Mesendoderm (in vitro differentiated cells): ENCODE measurements around the gene NSMF.

Source experiments
- DNase-seq: peaks from one replicate; pipeline ENCODE4 v3.0.0; 2013
- H2AK5ac ChIP-seq: 2 replicates; pipeline ENCODE4 v1.6.1; 2013; ENCODE audit warnings: low read length, inconsistent platforms
- H2BK120ac ChIP-seq: 2 replicates; pipeline ENCODE4 v1.6.1; 2013; ENCODE audit warnings: low read depth, mild to moderate bottlenecking, low read length, moderate library complexity, mixed read lengths
- H2BK15ac ChIP-seq: replicated peaks from 2 replicates; pipeline ENCODE4 v1.6.1; 2013; ENCODE audit warnings: low read depth, mild to moderate bottlenecking, moderate library complexity
- H2BK5ac ChIP-seq: 2 replicates; pipeline ENCODE4 v1.6.1; 2013; ENCODE audit warnings: low read length, inconsistent platforms
- H3K18ac ChIP-seq: 2 replicates; pipeline ENCODE4 v1.6.1; 2013; ENCODE audit warnings: mild to moderate bottlenecking, low read length, mixed read lengths
- H3K23ac ChIP-seq: one replicate; pipeline ENCODE4 v1.6.1; 2013; ENCODE audit warnings: low read length
- H3K27ac ChIP-seq: 2 replicates; pipeline ENCODE4 v1.5.1; 2013; ENCODE audit warnings: low read depth, mild to moderate bottlenecking, inconsistent platforms, low read length, moderate library complexity
- H3K27me3 ChIP-seq: 2 replicates; pipeline ENCODE4 v1.6.1; 2013; ENCODE audit warnings: low read length, control low read depth, mild to moderate bottlenecking, inconsistent platforms; ENCODE audit not compliant: insufficient read depth, poor library complexity
- H3K36me3 ChIP-seq: 2 replicates; pipeline ENCODE4 v1.6.1; 2013; ENCODE audit warnings: low read length, inconsistent platforms; ENCODE audit not compliant: control insufficient read depth, insufficient read depth
- H3K4ac ChIP-seq: one replicate; pipeline ENCODE4 v1.6.1; 2013; ENCODE audit warnings: low read depth, mild to moderate bottlenecking, low read length, moderate library complexity
- H3K4me1 ChIP-seq: 2 replicates; pipeline ENCODE4 v1.6.1; 2013; ENCODE audit warnings: low read depth, low read length, inconsistent platforms; ENCODE audit not compliant: control insufficient read depth
- H3K4me2 ChIP-seq: 2 replicates; pipeline ENCODE4 v1.6.1; 2013; ENCODE audit warnings: low read length
- H3K4me3 ChIP-seq: 2 replicates; pipeline ENCODE4 v1.5.1; 2013; ENCODE audit warnings: mild to moderate bottlenecking, low read length
- H3K56ac ChIP-seq: one replicate; pipeline ENCODE4 v1.6.1; 2013; ENCODE audit warnings: low read length
- H3K79me1 ChIP-seq: 2 replicates; pipeline ENCODE4 v1.6.1; 2013; ENCODE audit warnings: low read length, inconsistent platforms
- H3K79me2 ChIP-seq: 2 replicates; pipeline ENCODE4 v1.6.1; 2013; ENCODE audit warnings: mild to moderate bottlenecking, low read length; ENCODE audit not compliant: control insufficient read depth, insufficient read depth
- H3K9ac ChIP-seq: 2 replicates; pipeline ENCODE4 v1.6.1; 2013; ENCODE audit warnings: low read length, inconsistent platforms
- H4K5ac ChIP-seq: one replicate; pipeline ENCODE4 v1.6.1; 2013; ENCODE audit warnings: low read length
- H4K8ac ChIP-seq: one replicate; pipeline ENCODE4 v1.6.1; 2013; ENCODE audit warnings: low read depth, mild to moderate bottlenecking, control low read depth, low read length, moderate library complexity
- WGBS: extraction: QIAGEN DNeasy Blood & Tissue Kit; methylation state at CpG from one replicate; pipeline ENCODE4 v1.1.7; 2013; ENCODE audit warnings: low lambda C conversion rate, missing lambda C conversion rate; ENCODE audit not compliant: insufficient coverage; ENCODE audit errors: extremely low coverage; 5-methylcytosine and 5-hydroxymethylcytosine counted together

NSMF gene

DNA sequence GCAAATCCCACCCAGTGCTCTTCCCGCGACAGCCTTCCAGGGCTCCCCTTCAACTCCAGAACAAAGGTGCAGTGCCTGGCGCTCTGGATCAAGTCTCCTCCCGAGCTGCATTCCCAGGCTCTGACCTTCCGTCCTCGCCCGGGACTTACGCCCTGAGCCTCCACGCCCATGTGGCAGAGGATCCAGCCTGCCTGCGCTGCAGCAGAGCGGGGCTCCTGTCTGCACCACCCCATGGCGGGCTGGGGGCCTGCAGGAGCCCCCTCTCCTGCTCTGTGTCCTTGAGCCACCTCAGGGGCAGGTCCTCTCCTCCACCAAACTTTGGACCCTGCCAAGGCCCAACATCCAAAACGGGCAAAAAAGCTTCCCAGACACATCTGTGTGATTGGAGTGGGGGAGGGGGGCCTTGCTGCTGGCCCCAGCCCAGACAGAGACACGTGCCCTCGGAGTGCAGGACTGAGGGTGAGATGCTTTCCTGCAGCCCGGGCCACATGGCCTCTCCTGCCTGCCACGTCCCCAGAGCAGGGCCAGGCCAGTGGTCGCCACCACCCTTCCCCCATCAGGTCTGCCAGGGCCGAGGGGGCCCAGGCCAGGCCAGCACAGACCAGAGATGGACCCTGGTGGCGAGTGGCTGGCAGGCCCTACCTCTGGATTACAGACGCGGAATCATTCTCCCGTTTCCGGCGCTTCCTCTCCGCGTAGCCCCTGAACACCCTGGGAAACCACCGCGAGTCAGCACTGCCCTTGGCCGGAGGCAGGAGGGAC is 4.4 kb downstream of the NSMF start:
- Histone ChIP-seq H2BK15ac (no peak overlapping the region), H3K79me2 (no peaks in the 10 kb centered on the region), H3K9ac (peak overlapping the region; percentile 53), H3K18ac (no peak overlapping the region), H3K4me3 (no peak overlapping the region), H3K56ac (peak overlapping the region; percentile 77), H3K4ac (no peak overlapping the region), H3K27ac (no peak overlapping the region), H3K27me3 (no peaks in the 10 kb centered on the region), H4K8ac (no peak overlapping the region), H3K23ac (no peak overlapping the region), H2BK5ac (no peak overlapping the region), H3K79me1 (no peaks in the 10 kb centered on the region), H2BK120ac (no peak overlapping the region), H3K36me3 (no peaks in the 10 kb centered on the region), H3K4me1 (peaks cover 4% of the 10 kb centered on the region), H3K4me2 (peak overlapping the region; percentile 19), H2AK5ac (no peak overlapping the region), H4K5ac (no peak overlapping the region)
- DNase-seq: peak; percentile 71
- WGBS: no CpG with 5 or more reads among the region's 30 CpGs

DNA sequence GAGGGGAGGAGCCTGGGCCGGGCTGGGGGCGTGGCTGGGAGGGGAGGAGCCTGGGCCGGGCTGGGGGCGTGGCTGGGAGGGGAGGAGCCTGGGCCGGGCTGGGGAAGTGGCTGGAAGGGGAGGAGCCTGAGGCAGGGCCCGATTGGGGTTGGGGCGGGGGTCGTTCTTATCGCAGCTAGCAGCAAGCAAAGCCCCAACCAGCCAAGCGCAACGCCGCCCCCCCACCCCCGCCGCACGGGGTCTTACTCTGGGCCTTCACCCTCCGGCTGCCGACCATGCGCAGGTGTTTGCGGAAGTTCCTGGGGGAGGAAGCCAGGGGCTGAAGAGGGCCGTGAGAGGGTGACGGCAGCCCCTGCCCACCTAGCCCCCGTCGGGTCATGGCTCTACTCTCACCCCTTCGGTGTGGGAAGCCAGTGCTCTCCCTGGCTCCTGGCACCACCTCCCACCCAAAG is 5.0 kb downstream of the NSMF start:
- peaks cover 4% of the 10 kb centered on the region for H3K4me1 ChIP-seq
- no peaks in the 10 kb centered on the region for H3K27me3 ChIP-seq
- no peaks in the 10 kb centered on the region for H3K79me1 ChIP-seq
- no CpG with 5 or more reads among the region's 24 CpGs for WGBS
- no peaks in the 10 kb centered on the region for H3K79me2 ChIP-seq
- H3K4me2 ChIP-seq: peak overlapping the region; percentile 19
- H2BK15ac ChIP-seq: no peak overlapping the region
- H4K8ac ChIP-seq: no peak overlapping the region
- H3K36me3 ChIP-seq: no peaks in the 10 kb centered on the region
- DNase-seq: peak; percentile 62
- no peak overlapping the region for H2AK5ac ChIP-seq
- no peak overlapping the region for H3K27ac ChIP-seq
- H3K9ac ChIP-seq: peak overlapping the region; percentile 53
- H3K4me3 ChIP-seq: no peak overlapping the region
- no peak overlapping the region for H3K18ac ChIP-seq
- H2BK120ac ChIP-seq: no peak overlapping the region
- no peak overlapping the region for H3K23ac ChIP-seq
- no peak overlapping the region for H3K4ac ChIP-seq
- H2BK5ac ChIP-seq: no peak overlapping the region
- no peak overlapping the region for H4K5ac ChIP-seq
- peak overlapping the region; percentile 77 for H3K56ac ChIP-seq

DNA sequence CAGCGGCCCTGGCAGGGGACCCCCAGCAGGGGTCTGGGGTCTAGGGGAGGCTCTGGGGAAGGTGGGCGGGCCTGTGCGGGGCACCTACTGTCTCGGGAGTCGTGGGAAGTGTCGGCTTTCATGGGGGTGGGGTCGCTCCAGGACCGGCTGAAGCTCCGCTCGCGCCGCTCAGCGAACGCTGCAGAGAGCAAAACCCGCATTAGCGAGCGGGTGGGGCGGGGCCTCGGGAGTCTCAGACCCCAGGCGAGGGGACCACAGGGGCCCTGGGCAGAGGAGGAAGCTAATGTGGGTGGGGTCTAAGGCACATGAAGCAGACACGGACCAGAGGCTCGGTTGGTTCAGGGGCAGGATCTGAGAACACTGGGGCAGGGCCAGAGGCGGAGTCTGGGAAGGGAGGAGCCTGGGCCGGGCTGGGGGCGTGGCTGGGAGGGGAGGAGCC is 5.5 kb downstream of the NSMF start:
- Histone ChIP-seq H3K27me3 (no peaks in the 10 kb centered on the region), H3K27ac (no peak overlapping the region), H3K4ac (no peak overlapping the region), H3K36me3 (peaks cover 2% of the 10 kb centered on the region), H3K56ac (peak overlapping the region; percentile 65), H3K4me1 (peaks cover 4% of the 10 kb centered on the region), H3K79me1 (no peaks in the 10 kb centered on the region), H3K9ac (peak overlapping the region; percentile 30), H2AK5ac (no peak overlapping the region), H4K8ac (no peak overlapping the region), H2BK120ac (no peak overlapping the region), H2BK15ac (no peak overlapping the region), H3K4me3 (no peak overlapping the region), H3K23ac (no peak overlapping the region), H3K79me2 (no peaks in the 10 kb centered on the region), H3K18ac (peak overlapping the region; percentile 43), H4K5ac (no peak overlapping the region), H2BK5ac (no peak overlapping the region), H3K4me2 (peak overlapping the region; percentile 50)
- no CpG with 5 or more reads among the region's 25 CpGs for WGBS
- DNase-seq: peak; percentile 96

DNA sequence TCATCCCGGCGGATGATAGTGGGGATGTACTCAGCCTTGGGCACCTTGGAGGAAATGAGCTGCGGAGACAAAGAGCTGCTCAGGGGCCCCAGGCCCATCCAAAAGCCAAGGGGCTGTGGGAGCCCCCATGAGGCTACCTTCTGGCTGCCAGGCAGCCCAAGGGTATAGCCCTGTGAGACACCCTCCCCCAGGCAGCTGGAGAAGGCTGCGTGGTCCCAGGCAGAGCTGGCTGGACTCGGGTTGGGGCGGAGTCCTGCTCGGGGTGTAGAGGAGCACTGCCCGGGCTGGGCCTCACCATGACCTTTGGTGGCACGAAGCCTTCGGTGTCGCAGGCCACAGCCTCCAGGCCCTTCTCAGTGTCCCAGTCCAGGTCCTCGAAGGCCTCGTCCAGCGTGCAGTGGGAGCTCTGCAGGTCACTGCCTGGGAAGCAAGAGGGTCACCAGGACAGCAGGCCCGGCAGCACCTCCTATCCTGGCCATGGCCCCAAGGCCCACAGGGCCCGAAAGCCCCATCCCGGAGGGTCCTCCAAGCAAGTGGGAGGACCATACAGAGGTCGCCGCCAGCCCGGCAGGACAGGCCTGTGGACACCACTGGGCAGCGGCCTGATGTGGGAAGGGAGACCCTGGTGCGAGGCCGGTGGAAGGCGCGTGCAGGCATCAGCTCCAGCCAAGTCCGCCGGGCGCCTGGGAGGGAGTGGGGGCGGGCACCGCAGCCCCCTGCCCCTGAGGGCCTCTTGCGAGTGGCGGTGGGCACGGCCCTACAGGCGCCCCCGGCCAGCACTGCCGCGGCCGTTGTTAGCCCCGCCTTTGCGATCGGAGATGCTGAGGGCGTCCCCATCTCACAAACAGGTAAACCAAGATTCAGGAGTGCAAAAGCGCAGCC is 6.1 kb downstream of the NSMF start:
- no CpG with 5 or more reads among the region's 43 CpGs for WGBS
- peak overlapping the region; percentile 30 for H3K9ac ChIP-seq
- H3K18ac ChIP-seq: peak overlapping the region; percentile 43
- peaks cover 4% of the 10 kb centered on the region for H3K4me1 ChIP-seq
- H2AK5ac ChIP-seq: no peak overlapping the region
- no peak for DNase-seq
- peak overlapping the region; percentile 50 for H3K4me2 ChIP-seq
- H4K8ac ChIP-seq: no peak overlapping the region
- no peak overlapping the region for H3K23ac ChIP-seq
- H4K5ac ChIP-seq: no peak overlapping the region
- peaks cover 2% of the 10 kb centered on the region for H3K36me3 ChIP-seq
- no peaks in the 10 kb centered on the region for H3K79me2 ChIP-seq
- no peak overlapping the region for H2BK15ac ChIP-seq
- no peaks in the 10 kb centered on the region for H3K27me3 ChIP-seq
- H3K27ac ChIP-seq: no peak overlapping the region
- H3K4ac ChIP-seq: no peak overlapping the region
- H3K79me1 ChIP-seq: no peaks in the 10 kb centered on the region
- no peak overlapping the region for H3K4me3 ChIP-seq
- H2BK5ac ChIP-seq: no peak overlapping the region
- H3K56ac ChIP-seq: peak overlapping the region; percentile 65
- no peak overlapping the region for H2BK120ac ChIP-seq

DNA sequence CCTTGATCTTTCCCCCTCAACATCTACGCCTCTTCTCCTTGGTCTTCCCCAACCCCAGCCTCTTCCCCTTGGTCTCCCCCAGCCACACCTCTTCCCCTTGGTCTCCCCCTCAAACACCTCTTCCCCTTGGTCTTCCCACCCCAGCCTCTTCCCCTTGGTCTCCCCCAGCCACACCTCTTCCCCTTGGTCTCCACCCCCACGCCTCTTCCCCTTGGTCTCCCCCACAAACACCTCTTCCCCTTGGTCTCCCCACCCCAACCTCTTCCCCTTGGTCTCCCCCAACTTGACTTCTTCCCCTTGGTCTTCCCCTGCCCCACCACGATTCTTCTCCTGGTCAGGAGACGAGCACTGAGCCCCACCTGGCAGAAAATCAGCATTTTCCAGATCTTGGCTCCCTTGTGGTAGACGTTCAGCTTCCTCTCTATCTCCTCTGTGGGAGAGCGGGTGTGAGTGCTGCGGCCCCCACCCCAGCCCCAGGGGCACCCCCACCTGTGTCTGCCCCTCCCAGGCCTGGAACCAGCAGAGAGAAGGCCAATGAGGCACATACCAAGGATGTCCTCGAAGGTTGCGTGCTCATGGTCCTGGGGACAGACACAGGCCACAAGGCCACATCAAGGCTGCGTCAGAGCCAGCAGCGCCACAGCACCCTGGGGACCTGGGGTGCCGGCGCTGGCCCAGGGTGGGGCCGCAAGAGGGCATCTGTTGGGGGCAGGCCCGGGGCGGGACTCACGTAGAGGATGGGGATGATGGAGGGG is 7.0 kb downstream of the NSMF start:
- Histone ChIP-seq H3K4me2 (no peak overlapping the region), H3K36me3 (peaks cover 2% of the 10 kb centered on the region), H2AK5ac (no peak overlapping the region), H2BK15ac (no peak overlapping the region), H3K27me3 (no peaks in the 10 kb centered on the region), H2BK120ac (no peak overlapping the region), H3K4me1 (peaks cover 4% of the 10 kb centered on the region), H2BK5ac (no peak overlapping the region), H3K56ac (no peak overlapping the region), H3K4me3 (no peak overlapping the region), H3K27ac (no peak overlapping the region), H3K9ac (no peak overlapping the region), H4K5ac (no peak overlapping the region), H4K8ac (no peak overlapping the region), H3K79me2 (no peaks in the 10 kb centered on the region), H3K4ac (no peak overlapping the region), H3K18ac (no peak overlapping the region), H3K23ac (no peak overlapping the region), H3K79me1 (no peaks in the 10 kb centered on the region)
- no CpG with 5 or more reads among the region's 17 CpGs for WGBS
- no peak for DNase-seq
